SK-N-MC (cell line): ENCODE measurements around the gene RPLP2.

ENCODE experiments used
- EZH2 ChIP-seq: fragments of 200-600 bp; sonication (generic); IDR thresholded peaks from one replicate; pipeline ENCODE4 v1.6.1; 2017; ENCODE audit warnings: antibody characterized with exemption
- FOXP2 ChIP-seq: optimal IDR thresholded peaks from 2 replicates; pipeline ENCODE3; 2011; ENCODE audit warnings: mild to moderate bottlenecking, moderate library complexity; ENCODE audit not compliant: insufficient read depth; ENCODE audit errors: extremely low read length, control extremely low read depth
- POLR2AphosphoS5 ChIP-seq: IDR thresholded peaks from 2 replicates; pipeline ENCODE4 v1.6.1; 2012; ENCODE audit warnings: mild to moderate bottlenecking, low read depth, low read length, borderline replicate concordance

DNA sequence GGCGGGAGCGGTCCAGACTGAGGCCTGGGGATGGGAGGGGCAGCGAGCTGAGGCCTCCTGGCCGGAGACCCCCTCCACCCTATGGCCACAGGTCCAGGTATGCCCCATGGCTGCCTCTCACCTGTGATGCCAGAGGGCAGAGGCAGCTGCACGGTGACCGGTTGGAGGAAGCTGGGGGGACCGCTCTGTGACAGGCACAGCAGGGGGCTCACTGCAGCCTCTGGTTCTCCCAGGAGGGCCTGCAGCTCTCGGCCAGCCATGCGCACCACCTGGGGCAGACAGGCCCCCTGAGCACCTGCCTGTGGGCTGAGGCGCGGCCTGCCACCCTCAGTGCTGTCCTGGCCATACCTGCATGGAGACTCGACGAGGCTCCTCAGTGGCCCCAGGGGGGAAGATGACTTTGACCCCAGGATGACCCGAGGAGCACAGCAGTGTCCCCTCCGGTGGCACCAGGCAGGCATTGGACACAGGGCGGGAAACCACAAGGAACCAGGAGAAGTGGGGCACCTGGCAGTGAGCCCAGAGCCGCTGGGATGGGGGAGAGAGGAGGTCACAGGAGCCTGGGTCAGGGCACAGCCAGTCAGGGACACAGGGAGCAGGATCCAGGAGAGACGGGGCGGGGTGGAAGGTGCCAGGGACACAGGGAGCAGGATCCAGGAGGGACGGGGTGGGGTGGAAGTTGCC is 8.5 kb upstream of the RPLP2 start:
- TF ChIP-seq EZH2 (no peak), POLR2AphosphoS5 (no peak), FOXP2 (no peak)
